ENCODE data around the gene TPRN. TPM values are rescaled to one million over a fixed set of nuclear protein-coding genes. Genes with fewer than 3 reads are reported as not detected.

The TPRN gene
- total RNA-seq, 1 donor from 2014 or later: 2.8 TPM

DNA sequence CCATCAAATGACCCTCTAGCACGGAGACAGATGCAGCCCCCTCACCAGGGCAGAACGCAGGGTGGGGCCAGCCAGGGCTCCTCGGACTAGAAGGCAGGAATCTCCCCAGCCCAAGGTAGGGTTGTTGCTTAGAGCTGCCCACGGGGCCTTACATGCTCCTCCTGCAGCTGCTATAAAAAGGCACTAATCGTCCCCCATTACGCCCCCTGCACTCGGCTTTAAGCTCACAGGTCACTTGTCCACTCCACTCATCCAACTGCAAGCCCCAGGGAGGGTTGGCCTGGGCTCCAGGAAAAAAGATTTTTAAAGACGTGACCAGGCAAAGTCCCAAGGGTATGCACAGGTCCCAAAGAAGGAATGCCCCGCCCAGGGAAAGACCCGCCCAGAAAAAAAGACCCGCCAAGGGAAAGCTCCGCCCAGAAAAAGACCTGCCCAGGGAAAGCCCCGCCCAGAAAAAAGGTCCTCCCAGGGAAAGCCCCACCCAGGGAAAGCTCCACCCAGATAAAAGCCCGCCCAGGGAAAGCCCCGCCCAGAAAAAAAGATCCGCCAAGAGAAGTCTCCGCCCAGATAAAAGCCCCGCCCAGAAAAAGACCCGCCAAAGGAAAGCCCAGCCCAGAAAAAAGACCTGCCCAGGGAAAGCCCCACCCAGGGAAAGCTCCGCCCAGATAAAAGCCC, 50.5 kb downstream of the TPRN start:
- Histone ChIP-seq H3K9me3 (no peaks in the 10 kb centered on the region), H3K4me1 (no peaks in the 10 kb centered on the region), H3K4me3 (no peak overlapping the region), H3K36me3 (no peaks in the 10 kb centered on the region), H3K27me3 (no peaks in the 10 kb centered on the region), H3K27ac (no peak overlapping the region)
- DNase-seq (ENCODE audit: low spot score in 2 of 2): no peak
- intact Hi-C loops (cut with DNase I): no loop called here
- TF ChIP-seq, protein P1, sequence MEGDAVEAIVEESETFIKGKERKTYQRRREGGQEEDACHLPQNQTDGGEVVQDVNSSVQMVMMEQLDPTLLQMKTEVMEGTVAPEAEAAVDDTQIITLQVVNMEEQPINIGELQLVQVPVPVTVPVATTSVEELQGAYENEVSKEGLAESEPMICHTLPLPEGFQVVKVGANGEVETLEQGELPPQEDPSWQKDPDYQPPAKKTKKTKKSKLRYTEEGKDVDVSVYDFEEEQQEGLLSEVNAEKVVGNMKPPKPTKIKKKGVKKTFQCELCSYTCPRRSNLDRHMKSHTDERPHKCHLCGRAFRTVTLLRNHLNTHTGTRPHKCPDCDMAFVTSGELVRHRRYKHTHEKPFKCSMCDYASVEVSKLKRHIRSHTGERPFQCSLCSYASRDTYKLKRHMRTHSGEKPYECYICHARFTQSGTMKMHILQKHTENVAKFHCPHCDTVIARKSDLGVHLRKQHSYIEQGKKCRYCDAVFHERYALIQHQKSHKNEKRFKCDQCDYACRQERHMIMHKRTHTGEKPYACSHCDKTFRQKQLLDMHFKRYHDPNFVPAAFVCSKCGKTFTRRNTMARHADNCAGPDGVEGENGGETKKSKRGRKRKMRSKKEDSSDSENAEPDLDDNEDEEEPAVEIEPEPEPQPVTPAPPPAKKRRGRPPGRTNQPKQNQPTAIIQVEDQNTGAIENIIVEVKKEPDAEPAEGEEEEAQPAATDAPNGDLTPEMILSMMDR (IDR thresholded peaks at IDR 0.05): no peak

DNA sequence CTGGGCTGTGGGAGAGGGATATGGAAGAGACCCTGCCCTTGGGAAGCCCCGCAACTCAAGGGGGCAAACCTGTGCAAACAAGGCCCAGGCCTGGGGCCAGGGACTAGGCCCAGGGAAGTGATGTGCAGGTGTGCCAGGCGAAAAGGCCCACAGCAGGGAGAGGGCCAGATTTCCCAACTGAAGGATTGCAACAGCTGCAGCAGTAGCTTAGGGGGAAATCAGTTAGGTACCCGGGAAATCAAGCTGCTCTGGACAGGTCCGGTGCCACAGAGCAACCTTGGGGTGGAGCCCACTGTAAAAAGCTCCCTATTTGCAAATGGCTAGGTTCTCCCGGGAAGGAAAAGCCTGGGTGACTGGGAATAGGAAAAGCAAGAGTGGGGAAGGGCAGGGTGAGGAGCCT, 51.2 kb downstream of the TPRN start:
- H3K4me1 ChIP-seq: no peaks in the 10 kb centered on the region
- TF ChIP-seq, protein P1 (IDR thresholded peaks at IDR 0.05): no peak
- H3K4me3 ChIP-seq: no peak overlapping the region
- no peak for DNase-seq (ENCODE audit: low spot score in 2 of 2)
- intact Hi-C loops (cut with DNase I): no loop called here
- H3K27ac ChIP-seq: no peak overlapping the region
- H3K9me3 ChIP-seq: no peaks in the 10 kb centered on the region
- no peaks in the 10 kb centered on the region for H3K27me3 ChIP-seq
- H3K36me3 ChIP-seq: no peaks in the 10 kb centered on the region

DNA sequence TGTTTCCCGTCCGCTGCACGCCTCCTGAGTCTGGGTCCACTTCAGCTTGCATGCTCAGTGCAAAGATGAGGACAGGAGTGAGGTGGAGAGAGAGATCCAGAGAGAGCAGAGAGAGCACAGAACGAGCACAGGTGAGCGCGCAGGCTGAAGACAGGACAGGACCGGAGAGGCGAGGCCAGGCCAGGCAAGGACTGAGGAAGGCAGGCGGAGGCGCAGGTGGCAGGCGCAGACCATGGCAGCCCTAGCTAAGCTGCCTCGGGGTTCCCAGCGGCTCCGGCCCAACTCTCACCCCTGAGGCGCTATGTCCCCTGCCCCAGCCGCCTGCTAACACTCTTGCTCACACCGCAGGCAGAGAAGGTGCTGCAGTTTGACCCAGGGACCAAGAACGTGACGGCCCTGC, 51.9 kb downstream of the TPRN start:
- H3K27me3 ChIP-seq: no peaks in the 10 kb centered on the region
- H3K4me1 ChIP-seq: no peaks in the 10 kb centered on the region
- no peak overlapping the region for H3K4me3 ChIP-seq
- DNase-seq (ENCODE audit: low spot score in 2 of 2): no peak
- intact Hi-C loops (cut with DNase I): no loop called here
- TF ChIP-seq, protein P1 (IDR thresholded peaks at IDR 0.05): no peak
- H3K27ac ChIP-seq: no peak overlapping the region
- no peaks in the 10 kb centered on the region for H3K9me3 ChIP-seq
- H3K36me3 ChIP-seq: no peaks in the 10 kb centered on the region

DNA sequence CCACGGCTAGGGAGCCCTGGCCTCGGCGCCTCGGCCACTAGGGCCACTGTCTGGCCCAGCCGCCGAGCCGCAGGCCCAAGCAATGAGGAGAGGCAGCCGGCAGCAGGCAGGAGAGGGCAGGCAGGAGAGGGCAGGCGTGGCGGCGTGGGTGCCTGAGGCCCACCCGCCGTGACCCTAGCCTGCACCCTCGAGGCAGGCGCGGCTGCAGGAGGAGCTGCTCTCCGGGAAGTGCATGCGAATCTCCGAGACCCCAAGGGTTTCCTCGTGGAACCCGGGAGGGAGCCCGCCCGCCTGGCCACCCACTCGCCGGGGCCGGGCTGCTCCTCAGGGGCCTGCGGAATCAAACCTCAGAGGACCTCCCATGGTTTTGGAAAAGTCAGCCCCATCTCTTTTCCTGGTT, 52.3 kb downstream of the TPRN start:
- Histone ChIP-seq H3K27me3 (no peaks in the 10 kb centered on the region), H3K27ac (no peak overlapping the region), H3K36me3 (no peaks in the 10 kb centered on the region), H3K4me1 (no peaks in the 10 kb centered on the region), H3K4me3 (no peak overlapping the region), H3K9me3 (no peaks in the 10 kb centered on the region)
- intact Hi-C loops (cut with DNase I): no loop called here
- DNase-seq (ENCODE audit: low spot score in 2 of 2): no peak
- TF ChIP-seq, protein P1 (IDR thresholded peaks at IDR 0.05): no peak

DNA sequence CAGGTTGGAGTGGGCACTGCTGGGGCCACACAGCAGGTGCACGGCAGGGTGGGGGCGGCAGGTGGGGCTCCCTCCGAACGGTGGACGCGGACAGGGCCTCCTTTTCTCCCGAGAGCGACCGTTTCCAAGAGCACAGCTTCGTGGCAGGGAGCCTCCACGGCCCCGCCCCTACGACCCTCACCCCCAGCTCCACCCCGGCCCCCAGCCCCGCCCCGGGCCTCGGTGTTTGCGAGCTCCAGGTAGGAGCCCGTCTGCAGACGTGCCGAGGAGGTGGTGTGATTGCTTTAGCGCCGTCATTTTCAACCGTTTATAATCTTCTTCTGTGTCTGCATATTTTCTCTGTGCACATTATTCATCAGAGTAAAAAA, 52.8 kb downstream of the TPRN start:
- DNase-seq (ENCODE audit: low spot score in 2 of 2): no peak
- TF ChIP-seq, protein P1 (IDR thresholded peaks at IDR 0.05): no peak
- no peaks in the 10 kb centered on the region for H3K36me3 ChIP-seq
- H3K9me3 ChIP-seq: no peaks in the 10 kb centered on the region
- H3K27me3 ChIP-seq: no peaks in the 10 kb centered on the region
- H3K4me3 ChIP-seq: no peak overlapping the region
- H3K4me1 ChIP-seq: no peaks in the 10 kb centered on the region
- intact Hi-C loops (cut with DNase I): no loop called here
- no peak overlapping the region for H3K27ac ChIP-seq

Data from ascending aorta (tissue), 2 donors.